ENCODE data around the gene ENPP3. TPM values are rescaled to one million over a fixed set of nuclear protein-coding genes. Genes with fewer than 3 reads are reported as not detected.

The ENPP3 gene
- total RNA-seq, 1 donor from 2014 or later, result not detected

GRCh38 chr6:131660195-131660594, 23.1 kb downstream of the ENPP3 start:
- peaks cover 10% of the 10 kb centered on the region for H3K27me3 Mint-ChIP-seq (ENCODE audit: unreplicated experiment)
- H3K36me3 Mint-ChIP-seq (ENCODE audit: unreplicated experiment), result no peaks in the 10 kb centered on the region
- H3K9me3 Mint-ChIP-seq (ENCODE audit: unreplicated experiment), result no peaks in the 10 kb centered on the region
- no peak overlapping the region for H3K27ac Mint-ChIP-seq (ENCODE audit: unreplicated experiment)
- no peak for TF ChIP-seq CTCF (IDR thresholded peaks at IDR 0.05)
- DNase-seq (ENCODE audit: extremely low spot score, unreplicated experiment), result no peak
- no peak overlapping the region for H3K4me3 Mint-ChIP-seq (ENCODE audit: unreplicated experiment)
- H3K4me1 Mint-ChIP-seq (ENCODE audit: unreplicated experiment), result no peaks in the 10 kb centered on the region

- Mint-ChIP-seq H3K27ac (ENCODE audit: unreplicated experiment) (no peak overlapping the region), H3K4me3 (ENCODE audit: unreplicated experiment) (no peak overlapping the region), H3K36me3 (ENCODE audit: unreplicated experiment) (no peaks in the 10 kb centered on the region), H3K27me3 (ENCODE audit: unreplicated experiment) (peaks cover 25% of the 10 kb centered on the region), H3K9me3 (ENCODE audit: unreplicated experiment) (no peaks in the 10 kb centered on the region), H3K4me1 (ENCODE audit: unreplicated experiment) (no peaks in the 10 kb centered on the region)
- DNase-seq (ENCODE audit: extremely low spot score, unreplicated experiment), result no peak
- no peak for TF ChIP-seq CTCF (IDR thresholded peaks at IDR 0.05)
These were observed 26.6 kb downstream of the ENPP3 start for GRCh38 chr6:131663578-131664165.

- H3K27ac Mint-ChIP-seq (ENCODE audit: unreplicated experiment), result no peak overlapping the region
- H3K27me3 Mint-ChIP-seq (ENCODE audit: unreplicated experiment), result peaks cover 22% of the 10 kb centered on the region
- H3K4me1 Mint-ChIP-seq (ENCODE audit: unreplicated experiment), result peaks cover 2% of the 10 kb centered on the region
- no peaks in the 10 kb centered on the region for H3K9me3 Mint-ChIP-seq (ENCODE audit: unreplicated experiment)
- no peak for DNase-seq (ENCODE audit: extremely low spot score, unreplicated experiment)
- no peak overlapping the region for H3K4me3 Mint-ChIP-seq (ENCODE audit: unreplicated experiment)
- TF ChIP-seq CTCF (IDR thresholded peaks at IDR 0.05), result no peak
- no peaks in the 10 kb centered on the region for H3K36me3 Mint-ChIP-seq (ENCODE audit: unreplicated experiment)
These were observed 32.8 kb downstream of the ENPP3 start for GRCh38 chr6:131669891-131670290.

GRCh38 chr6:131673184-131673583, 36.1 kb downstream of the ENPP3 start:
- H3K4me1 Mint-ChIP-seq (ENCODE audit: unreplicated experiment), result peaks cover 2% of the 10 kb centered on the region
- peaks cover 6% of the 10 kb centered on the region for H3K27me3 Mint-ChIP-seq (ENCODE audit: unreplicated experiment)
- H3K4me3 Mint-ChIP-seq (ENCODE audit: unreplicated experiment), result no peak overlapping the region

GRCh38 chr6:131678442-131678841, 41.3 kb downstream of the ENPP3 start:
- TF ChIP-seq CTCF (IDR thresholded peaks at IDR 0.05), result no peak
- no peak overlapping the region for H3K27ac Mint-ChIP-seq (ENCODE audit: unreplicated experiment)
- no peak for DNase-seq (ENCODE audit: extremely low spot score, unreplicated experiment)
- H3K36me3 Mint-ChIP-seq (ENCODE audit: unreplicated experiment), result no peaks in the 10 kb centered on the region
- H3K4me1 Mint-ChIP-seq (ENCODE audit: unreplicated experiment), result peaks cover 5% of the 10 kb centered on the region
- peaks cover 10% of the 10 kb centered on the region for H3K27me3 Mint-ChIP-seq (ENCODE audit: unreplicated experiment)
- H3K9me3 Mint-ChIP-seq (ENCODE audit: unreplicated experiment), result no peaks in the 10 kb centered on the region
- no peak overlapping the region for H3K4me3 Mint-ChIP-seq (ENCODE audit: unreplicated experiment)

More at GRCh38 chr6:131673184-131673583, 36.1 kb downstream of the ENPP3 start:
- Mint-ChIP-seq H3K36me3 (ENCODE audit: unreplicated experiment) (no peaks in the 10 kb centered on the region), H3K27ac (ENCODE audit: unreplicated experiment) (no peak overlapping the region), H3K9me3 (ENCODE audit: unreplicated experiment) (no peaks in the 10 kb centered on the region)
- no peak for TF ChIP-seq CTCF (IDR thresholded peaks at IDR 0.05)
- no peak for DNase-seq (ENCODE audit: extremely low spot score, unreplicated experiment)

All from osteocyte (in vitro differentiated cells).